GM19099 (cell line): ENCODE results near the gene TUBGCP6.

Source experiments
- POLR2A ChIP-seq: IDR thresholded peaks from 3 replicates; pipeline ENCODE4 v1.6.1; 2011; ENCODE audit warnings: low read depth; ENCODE audit not compliant: insufficient read length; ENCODE audit errors: extremely low read depth

The TUBGCP6 gene

GRCh38 chr22:50177537-50178470, 67.0 kb downstream of the TUBGCP6 start:
- TF ChIP-seq POLR2A, result no peak

- TF ChIP-seq POLR2A, result no peak
These were observed 67.8 kb downstream of the TUBGCP6 start for GRCh38 chr22:50176850-50177536.

- TF ChIP-seq POLR2A, result no peak
These were observed 68.6 kb downstream of the TUBGCP6 start for GRCh38 chr22:50175921-50176849.

- no peak for TF ChIP-seq POLR2A
These were observed 69.7 kb downstream of the TUBGCP6 start for GRCh38 chr22:50175191-50175461.

GRCh38 chr22:50174382-50175190, 70.2 kb downstream of the TUBGCP6 start:
- TF ChIP-seq POLR2A, result no peak

GRCh38 chr22:50173983-50174355, 70.9 kb downstream of the TUBGCP6 start:
- no peak for TF ChIP-seq POLR2A

- TF ChIP-seq POLR2A, result no peak
These were observed 71.4 kb downstream of the TUBGCP6 start for GRCh38 chr22:50173311-50173982.

GRCh38 chr22:50171965-50172421, 72.8 kb downstream of the TUBGCP6 start:
- TF ChIP-seq POLR2A, result no peak

GRCh38 chr22:50171319-50171964, 73.4 kb downstream of the TUBGCP6 start:
- TF ChIP-seq POLR2A, result no peak

GRCh38 chr22:50170453-50171318, 74.1 kb downstream of the TUBGCP6 start, which contains the start of gene PANX2:
PANX2 (plus strand) TSS chr22:50170731; CDS start chr22:50170731, 0 bp downstream.
- no peak for TF ChIP-seq POLR2A

- no peak for TF ChIP-seq POLR2A
These were observed 75.0 kb downstream of the TUBGCP6 start for GRCh38 chr22:50169774-50170341.

GRCh38 chr22:50169181-50169759, 75.6 kb downstream of the TUBGCP6 start:
- TF ChIP-seq POLR2A, result no peak
